Neural cell (in vitro differentiated cells): ENCODE data around the gene TAGAP.

Experiments used
- EP300 ChIP-seq: fragments of 450-650 bp; conservative IDR thresholded peaks from 2 replicates; pipeline ENCODE4 v1.6.1; 2014; ENCODE audit warnings: antibody characterized with exemption, mild to moderate bottlenecking, moderate library complexity; ENCODE audit not compliant: poor library complexity, severe bottlenecking
- POLR2AphosphoS5 ChIP-seq: IDR thresholded peaks from 2 replicates; pipeline ENCODE4 v1.6.1; 2012
- TF ChIP-seq, protein P1 (sequence below): fragments of 450-650 bp; IDR thresholded peaks from 2 replicates; pipeline ENCODE4 v1.5.1; 2014; ENCODE audit warnings: antibody characterized with exemption, mild to moderate bottlenecking, moderate library complexity; ENCODE audit not compliant: poor library complexity, severe bottlenecking

- TF ChIP-seq EP300 (no peak), POLR2AphosphoS5 (no peak)
- TF ChIP-seq, protein P1, sequence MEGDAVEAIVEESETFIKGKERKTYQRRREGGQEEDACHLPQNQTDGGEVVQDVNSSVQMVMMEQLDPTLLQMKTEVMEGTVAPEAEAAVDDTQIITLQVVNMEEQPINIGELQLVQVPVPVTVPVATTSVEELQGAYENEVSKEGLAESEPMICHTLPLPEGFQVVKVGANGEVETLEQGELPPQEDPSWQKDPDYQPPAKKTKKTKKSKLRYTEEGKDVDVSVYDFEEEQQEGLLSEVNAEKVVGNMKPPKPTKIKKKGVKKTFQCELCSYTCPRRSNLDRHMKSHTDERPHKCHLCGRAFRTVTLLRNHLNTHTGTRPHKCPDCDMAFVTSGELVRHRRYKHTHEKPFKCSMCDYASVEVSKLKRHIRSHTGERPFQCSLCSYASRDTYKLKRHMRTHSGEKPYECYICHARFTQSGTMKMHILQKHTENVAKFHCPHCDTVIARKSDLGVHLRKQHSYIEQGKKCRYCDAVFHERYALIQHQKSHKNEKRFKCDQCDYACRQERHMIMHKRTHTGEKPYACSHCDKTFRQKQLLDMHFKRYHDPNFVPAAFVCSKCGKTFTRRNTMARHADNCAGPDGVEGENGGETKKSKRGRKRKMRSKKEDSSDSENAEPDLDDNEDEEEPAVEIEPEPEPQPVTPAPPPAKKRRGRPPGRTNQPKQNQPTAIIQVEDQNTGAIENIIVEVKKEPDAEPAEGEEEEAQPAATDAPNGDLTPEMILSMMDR: no peak
These were observed 7.9 kb upstream of the TAGAP start for GRCh38 chr6:159052720-159053119.
